HG02852 (cell line): ENCODE data around the gene ARPC3.
"Not testable (repeated sequence)": the region's sequence is repeated elsewhere in the genome, so short reads cannot be mapped to it uniquely, and the experiment has no call there.

ENCODE experiments used
- ATAC-seq: cut with Tn5 transposase; IDR thresholded peaks from one replicate; pipeline ENCODE4 v1.9.1; 2021; ENCODE audit warnings: mild to moderate bottlenecking, moderate library complexity; ENCODE audit not compliant: unreplicated experiment

ARPC3 gene

GRCh38 chr12:110449799-110450497, at the start of gene ARPC3:
ARPC3 (minus strand) TSS chr12:110450337; CDS start chr12:110450260, 77 bp downstream.
- peak; percentile 88 for ATAC-seq

DNA sequence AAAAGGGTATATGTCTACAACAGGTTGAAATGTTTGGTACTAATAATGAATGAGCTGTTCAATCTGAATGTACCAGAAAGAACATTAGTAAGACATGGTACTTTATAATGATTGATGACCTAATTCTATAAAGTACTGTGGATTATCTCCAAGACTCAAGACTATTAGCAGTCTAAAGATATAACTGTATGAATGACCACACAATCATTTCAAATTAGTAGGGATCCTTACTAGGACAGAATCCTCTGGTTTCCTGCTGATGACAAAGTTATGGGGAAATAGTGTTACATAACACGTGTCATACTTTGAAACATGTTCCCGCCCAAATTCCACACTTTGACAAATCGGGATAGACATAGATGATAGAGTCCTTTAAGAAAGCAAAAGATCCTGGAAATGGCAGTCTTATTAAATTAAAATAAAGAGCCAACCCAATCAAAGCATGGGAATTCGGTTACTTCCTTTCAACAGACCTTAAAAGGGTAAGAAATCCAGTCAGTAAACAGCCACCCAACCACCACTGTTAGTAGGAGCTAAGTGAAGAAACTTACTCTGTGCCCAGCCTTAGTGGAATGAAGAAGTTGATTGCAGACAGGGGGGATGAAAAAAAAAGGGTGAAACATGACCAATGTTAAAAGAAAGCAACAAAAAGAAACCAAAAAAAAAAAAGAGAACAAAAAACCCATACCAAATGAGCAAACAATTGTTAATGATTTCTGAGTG, 49.0 kb upstream of the ARPC3 start:
- ATAC-seq = no peak

GRCh38 chr12:110475426-110475825, 25.3 kb upstream of the ARPC3 start:
- ATAC-seq = no peak

- ATAC-seq = peak; percentile 74
Measured at GRCh38 chr12:110468214-110469048, 18.3 kb upstream of the ARPC3 start, which contains the start of the genes FAM216A and GPN3. FAM216A (plus strand) TSS chr12:110468845; CDS start chr12:110468876, 31 bp downstream. GPN3 (minus strand) TSS chr12:110468257; CDS start chr12:110468203, 54 bp downstream.

- no peak for ATAC-seq
Measured at GRCh38 chr12:110467847-110468213, 17.7 kb upstream of the ARPC3 start.

GRCh38 chr12:110466791-110467190, 16.7 kb upstream of the ARPC3 start:
- ATAC-seq = no peak

- ATAC-seq = not testable (repeated sequence)
Measured at GRCh38 chr12:110465765-110466164, 15.6 kb upstream of the ARPC3 start.

- ATAC-seq = no peak
Measured at GRCh38 chr12:110465024-110465423, 14.9 kb upstream of the ARPC3 start.

DNA sequence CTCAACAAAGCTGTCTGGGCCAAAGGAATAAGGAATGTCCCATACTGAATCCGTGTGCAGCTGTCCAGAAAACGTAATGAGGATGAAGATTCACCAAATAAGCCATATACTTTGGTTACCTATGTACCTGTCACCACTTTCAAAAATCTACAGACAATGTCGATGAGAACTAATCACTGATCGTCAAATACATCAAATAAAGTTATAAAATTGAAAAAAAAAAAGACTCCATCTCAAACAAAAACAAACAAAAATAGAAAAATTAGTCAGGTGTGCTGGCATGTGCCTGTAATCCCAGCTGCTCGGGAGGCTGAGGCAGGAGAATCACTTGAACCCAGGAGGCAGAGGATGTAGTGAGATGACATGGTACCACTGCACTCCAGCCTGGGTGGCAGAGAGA, 11.1 kb upstream of the ARPC3 start:
- not testable (repeated sequence) for ATAC-seq

DNA sequence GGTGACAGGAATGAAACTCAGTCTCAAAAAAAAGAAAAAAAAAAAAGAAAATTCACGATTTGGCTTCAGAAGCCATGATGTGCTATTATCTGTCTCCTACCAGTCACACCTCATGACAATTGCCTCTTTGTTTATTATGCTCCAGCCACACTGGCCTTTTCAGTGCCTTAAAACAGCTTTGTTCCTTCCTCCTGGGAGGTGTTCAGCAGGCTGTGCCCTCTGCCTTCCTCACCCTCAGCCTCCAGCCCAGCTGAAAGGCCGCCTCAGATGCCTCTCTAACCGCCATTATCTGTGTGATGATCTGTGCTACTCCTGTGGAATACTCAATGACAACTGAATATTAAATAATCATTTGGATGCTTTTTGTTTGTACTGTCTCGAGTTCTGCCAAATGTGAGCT, 8.6 kb upstream of the ARPC3 start:
- ATAC-seq = no peak

- ATAC-seq = no peak
Measured at GRCh38 chr12:110453569-110454296, 3.6 kb upstream of the ARPC3 start.

- no peak for ATAC-seq
Measured at GRCh38 chr12:110451263-110451662, 1.1 kb upstream of the ARPC3 start.

- ATAC-seq = no peak
Measured at GRCh38 chr12:110444455-110444854, 5.7 kb downstream of the ARPC3 start.

DNA sequence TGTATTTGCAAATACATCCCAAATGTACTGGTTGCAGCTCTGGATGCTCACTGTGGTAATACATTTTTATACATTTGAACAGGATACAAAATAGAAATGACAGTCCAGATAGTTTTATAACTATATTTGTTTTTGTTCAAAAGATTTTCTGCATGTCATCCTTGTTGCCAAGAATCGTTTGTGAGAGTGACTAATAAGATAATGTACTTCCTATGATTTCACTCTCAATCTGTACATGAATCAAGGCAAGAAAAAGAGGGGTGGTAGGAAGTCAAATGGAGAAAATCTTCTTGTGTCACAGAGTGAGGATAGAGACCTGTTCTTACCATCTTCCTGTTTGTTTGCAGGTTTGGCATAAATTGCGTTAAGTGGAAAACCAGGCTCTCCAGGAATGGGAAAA, 13.9 kb downstream of the ARPC3 start:
- ATAC-seq = no peak

DNA sequence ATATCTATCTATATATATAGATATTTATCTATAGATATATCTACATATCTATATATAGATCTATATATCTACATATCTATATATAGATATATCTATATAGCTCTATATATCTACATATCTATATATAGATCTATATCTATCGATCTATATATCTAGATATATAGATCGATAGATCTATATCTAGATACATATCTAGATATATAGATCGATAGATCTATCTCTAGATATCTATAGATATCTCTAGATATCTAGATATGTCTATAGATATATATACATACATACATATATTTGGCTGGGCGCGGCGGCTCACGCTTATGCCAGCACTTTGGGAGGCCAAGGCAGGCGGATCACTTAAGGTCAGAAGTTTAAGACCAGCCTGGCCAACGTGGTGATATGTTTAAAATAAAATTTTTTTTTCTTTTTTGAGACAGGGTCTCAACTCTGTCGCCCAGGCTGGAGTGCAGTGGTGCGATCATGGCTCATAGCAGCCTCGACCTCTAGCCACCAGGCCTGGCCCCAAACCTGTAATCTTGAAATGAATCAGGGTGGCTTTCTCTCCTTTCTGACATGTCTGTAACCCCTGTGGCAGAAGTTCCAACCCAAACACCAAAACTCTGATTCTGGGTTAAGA, 18.1 kb downstream of the ARPC3 start:
- ATAC-seq = no peak

DNA sequence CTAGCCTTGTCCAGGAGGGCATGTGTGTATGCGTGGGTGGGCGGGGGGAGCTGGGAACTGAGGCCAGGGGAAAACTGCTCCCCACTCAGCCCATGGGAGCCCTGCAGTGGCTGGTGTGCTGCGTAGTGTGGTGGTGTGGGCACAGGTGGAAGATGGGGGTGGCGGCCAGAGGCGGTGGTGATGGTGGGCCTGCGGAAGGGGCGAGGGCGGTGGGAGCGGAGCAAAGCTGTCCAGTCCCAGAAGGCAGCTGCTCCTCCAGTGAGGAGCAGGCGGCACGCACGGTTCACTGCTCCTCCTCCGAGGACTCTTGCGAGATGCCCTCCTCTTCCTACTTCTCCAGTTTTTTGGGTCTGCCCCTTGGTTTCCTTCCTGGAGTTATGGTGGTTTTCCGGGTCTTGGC, 20.5 kb downstream of the ARPC3 start:
- ATAC-seq = not testable (repeated sequence)

DNA sequence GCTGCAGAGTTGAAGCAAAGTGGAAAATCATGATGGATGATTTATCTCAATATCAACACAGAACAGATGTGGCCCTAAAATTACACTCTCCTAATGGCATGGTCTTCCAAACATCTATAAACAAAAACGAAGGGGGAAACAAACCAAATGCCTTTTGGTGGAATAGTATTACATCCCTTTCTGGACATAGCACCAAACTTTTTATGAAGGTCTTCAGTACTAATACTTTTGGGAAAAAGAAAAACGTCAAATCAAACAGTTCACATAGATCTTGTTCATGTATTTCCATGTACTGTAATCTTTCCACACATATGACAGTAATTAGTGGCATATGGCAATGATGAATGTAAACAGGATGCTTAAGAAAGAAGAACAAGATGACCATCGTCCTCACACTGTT, 23.7 kb downstream of the ARPC3 start:
- ATAC-seq = no peak

DNA sequence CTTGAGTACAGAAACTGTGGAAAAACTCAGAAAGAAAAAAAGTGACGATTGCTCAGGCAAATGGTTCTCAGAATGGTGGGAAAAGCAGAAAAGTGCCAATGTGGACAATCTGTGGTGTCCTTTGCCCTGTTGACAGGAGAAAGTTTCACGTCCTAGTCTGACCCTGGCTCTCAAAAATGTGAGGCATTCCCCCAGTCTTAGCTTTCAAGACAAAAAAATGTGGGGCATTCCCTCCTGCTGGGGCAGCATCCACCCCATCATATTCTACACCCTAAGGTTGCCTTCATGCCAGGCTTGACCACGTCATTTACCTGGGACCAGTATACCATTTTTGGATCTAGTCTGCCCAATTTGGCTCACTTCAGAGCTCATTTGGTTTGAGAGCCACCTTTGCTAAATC, 25.9 kb downstream of the ARPC3 start:
- ATAC-seq = no peak

- ATAC-seq = no peak
Measured at GRCh38 chr12:110421701-110422100, 28.4 kb downstream of the ARPC3 start.

- no peak for ATAC-seq
Measured at GRCh38 chr12:110421159-110421661, 28.9 kb downstream of the ARPC3 start.
